ENCODE measurements around the gene CNR1.
"Not testable (repeated sequence)": the region's sequence is repeated elsewhere in the genome, so short reads cannot be mapped to it uniquely, and the experiment has no call there.

Gene CNR1

DNA sequence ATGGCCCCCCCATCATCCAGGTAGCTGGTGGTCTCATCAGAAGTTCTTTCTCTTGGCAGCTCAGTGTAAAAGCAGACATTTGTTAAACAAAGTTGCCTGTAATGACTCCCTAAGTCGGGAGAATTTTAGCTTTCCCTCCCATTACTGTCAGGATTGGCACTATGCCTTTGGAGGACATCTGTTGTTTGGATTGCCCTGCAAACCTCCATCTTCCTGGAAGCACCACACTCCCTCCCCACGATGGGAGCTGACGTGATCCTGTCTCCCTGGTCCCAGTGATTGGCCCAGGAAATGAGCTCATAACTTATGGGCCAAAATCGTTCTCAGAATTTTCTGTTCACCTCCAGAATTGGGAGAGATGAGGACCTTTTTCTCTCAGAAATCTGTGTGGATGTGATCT lies 42.6 kb upstream of the CNR1 start:
- Histone ChIP-seq H3K36me3 (ENCODE audit: insufficient read depth, low read length) (no peaks in the 10 kb centered on the region), H3K4me1 (ENCODE audit: insufficient read depth, low read length, severe bottlenecking) (no peaks in the 10 kb centered on the region), H4K20me1 (ENCODE audit: insufficient read depth, low read length) (no peaks in the 10 kb centered on the region), H3K27me3 (ENCODE audit: insufficient read depth, low read length) (no peaks in the 10 kb centered on the region), H3K79me2 (ENCODE audit: insufficient read depth, low read length) (no peaks in the 10 kb centered on the region), H3K9me2 (ENCODE audit: low read depth, low read length) (no peaks in the 10 kb centered on the region), H3K4me2 (ENCODE audit: low read length) (no peak overlapping the region), H3F3A (ENCODE audit: insufficient read depth, low read length) (no peaks in the 10 kb centered on the region), H2AFZ (ENCODE audit: low read length) (no peak overlapping the region), H3K27ac (ENCODE audit: low read depth, low read length, poor library complexity, severe bottlenecking) (no peak overlapping the region), H3K9ac (ENCODE audit: low read length) (no peak overlapping the region), H3K9me3 (ENCODE audit: low read length) (no peaks in the 10 kb centered on the region), H3K4me3 (ENCODE audit: low read depth, low read length, poor library complexity, severe bottlenecking) (no peak overlapping the region)
- TF ChIP-seq EZH2 (IDR thresholded peaks at IDR 0.05; ENCODE audit: borderline replicate concordance, low read length): no peak
- TF ChIP-seq, protein P1, sequence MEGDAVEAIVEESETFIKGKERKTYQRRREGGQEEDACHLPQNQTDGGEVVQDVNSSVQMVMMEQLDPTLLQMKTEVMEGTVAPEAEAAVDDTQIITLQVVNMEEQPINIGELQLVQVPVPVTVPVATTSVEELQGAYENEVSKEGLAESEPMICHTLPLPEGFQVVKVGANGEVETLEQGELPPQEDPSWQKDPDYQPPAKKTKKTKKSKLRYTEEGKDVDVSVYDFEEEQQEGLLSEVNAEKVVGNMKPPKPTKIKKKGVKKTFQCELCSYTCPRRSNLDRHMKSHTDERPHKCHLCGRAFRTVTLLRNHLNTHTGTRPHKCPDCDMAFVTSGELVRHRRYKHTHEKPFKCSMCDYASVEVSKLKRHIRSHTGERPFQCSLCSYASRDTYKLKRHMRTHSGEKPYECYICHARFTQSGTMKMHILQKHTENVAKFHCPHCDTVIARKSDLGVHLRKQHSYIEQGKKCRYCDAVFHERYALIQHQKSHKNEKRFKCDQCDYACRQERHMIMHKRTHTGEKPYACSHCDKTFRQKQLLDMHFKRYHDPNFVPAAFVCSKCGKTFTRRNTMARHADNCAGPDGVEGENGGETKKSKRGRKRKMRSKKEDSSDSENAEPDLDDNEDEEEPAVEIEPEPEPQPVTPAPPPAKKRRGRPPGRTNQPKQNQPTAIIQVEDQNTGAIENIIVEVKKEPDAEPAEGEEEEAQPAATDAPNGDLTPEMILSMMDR (IDR thresholded peaks at IDR 0.05; ENCODE audit: low read length): no peak

DNA sequence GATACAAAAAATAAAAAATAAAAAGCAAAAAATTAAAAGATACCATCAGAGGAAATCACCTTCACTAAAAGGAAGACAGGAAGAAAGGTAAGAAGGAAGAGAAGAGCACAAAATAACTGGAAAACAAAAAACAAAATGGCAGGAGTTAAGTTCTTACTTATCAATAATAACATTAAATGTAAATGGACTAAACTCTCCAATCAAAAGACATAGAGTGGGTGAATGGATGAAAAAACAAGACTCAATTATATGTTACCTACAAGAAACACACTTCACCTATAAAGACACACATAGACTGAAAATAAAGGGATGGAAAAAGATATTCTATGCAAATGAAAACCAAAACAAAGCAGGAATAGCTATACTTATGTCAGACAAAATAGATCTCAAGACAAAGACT lies 35.6 kb upstream of the CNR1 start:
- not testable (repeated sequence) for H3K9me3 ChIP-seq (ENCODE audit: low read length); H3K4me1 ChIP-seq (ENCODE audit: insufficient read depth, low read length, severe bottlenecking); H3K9ac ChIP-seq (ENCODE audit: low read length); H3K36me3 ChIP-seq (ENCODE audit: insufficient read depth, low read length); H2AFZ ChIP-seq (ENCODE audit: low read length); H3K27ac ChIP-seq (ENCODE audit: low read depth, low read length, poor library complexity, severe bottlenecking); H3K4me2 ChIP-seq (ENCODE audit: low read length); H3K27me3 ChIP-seq (ENCODE audit: insufficient read depth, low read length); H3K79me2 ChIP-seq (ENCODE audit: insufficient read depth, low read length); H3K9me2 ChIP-seq (ENCODE audit: low read depth, low read length); H3K4me3 ChIP-seq (ENCODE audit: low read depth, low read length, poor library complexity, severe bottlenecking); H3F3A ChIP-seq (ENCODE audit: insufficient read depth, low read length); H4K20me1 ChIP-seq (ENCODE audit: insufficient read depth, low read length)

DNA sequence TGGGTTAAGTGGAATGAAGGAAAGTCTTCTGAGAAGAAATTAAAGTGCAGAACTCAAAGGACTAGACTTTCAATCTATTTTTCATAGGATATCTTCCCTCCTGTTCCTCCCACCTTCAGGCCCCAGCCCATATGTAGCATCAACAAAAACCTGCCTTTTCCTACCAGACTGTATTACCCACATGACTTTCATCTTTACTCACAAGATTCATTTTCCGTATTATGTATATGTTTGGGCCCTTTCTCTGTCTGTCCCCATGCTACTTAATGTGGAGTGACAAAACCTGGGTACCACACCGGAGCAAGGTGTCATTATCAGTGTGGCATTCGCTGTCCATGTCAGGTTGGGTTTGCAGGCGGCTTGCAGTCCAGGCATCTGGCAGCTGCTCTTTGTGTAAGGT lies 18.8 kb upstream of the CNR1 start:
- Histone ChIP-seq H3K27me3 (ENCODE audit: insufficient read depth, low read length) (no peaks in the 10 kb centered on the region), H3K9me3 (ENCODE audit: low read length) (peaks cover 2% of the 10 kb centered on the region; the same call in 1 of the 2 replicates), H3K9ac (ENCODE audit: low read length) (no peak overlapping the region), H3K79me2 (ENCODE audit: insufficient read depth, low read length) (no peaks in the 10 kb centered on the region), H3K4me2 (ENCODE audit: low read length) (no peak overlapping the region), H3K27ac (ENCODE audit: low read depth, low read length, poor library complexity, severe bottlenecking) (no peak overlapping the region), H3K4me3 (ENCODE audit: low read depth, low read length, poor library complexity, severe bottlenecking) (no peak overlapping the region), H2AFZ (ENCODE audit: low read length) (no peak overlapping the region), H4K20me1 (ENCODE audit: insufficient read depth, low read length) (no peaks in the 10 kb centered on the region), H3K9me2 (ENCODE audit: low read depth, low read length) (no peaks in the 10 kb centered on the region), H3K36me3 (ENCODE audit: insufficient read depth, low read length) (no peaks in the 10 kb centered on the region), H3F3A (ENCODE audit: insufficient read depth, low read length) (no peaks in the 10 kb centered on the region), H3K4me1 (ENCODE audit: insufficient read depth, low read length, severe bottlenecking) (peaks cover 7% of the 10 kb centered on the region)
- TF ChIP-seq EZH2 (IDR thresholded peaks at IDR 0.05; ENCODE audit: borderline replicate concordance, low read length): no peak
- TF ChIP-seq, protein P1 (IDR thresholded peaks at IDR 0.05; ENCODE audit: low read length): no peak

GRCh38 chr6:88183471-88183870 lies 17.3 kb upstream of the CNR1 start:
- Histone ChIP-seq H3K79me2 (ENCODE audit: insufficient read depth, low read length) (0 out of 2 replicates have a peak, but pooled peaks cover 2% of the 10 kb centered on the region), H3K4me2 (ENCODE audit: low read length) (no peak overlapping the region), H3K4me1 (ENCODE audit: insufficient read depth, low read length, severe bottlenecking) (peaks cover 22% of the 10 kb centered on the region), H3K27ac (ENCODE audit: low read depth, low read length, poor library complexity, severe bottlenecking) (no peak overlapping the region), H3K9me2 (ENCODE audit: low read depth, low read length) (no peaks in the 10 kb centered on the region), H3K27me3 (ENCODE audit: insufficient read depth, low read length) (no peaks in the 10 kb centered on the region), H3K4me3 (ENCODE audit: low read depth, low read length, poor library complexity, severe bottlenecking) (no peak overlapping the region), H3F3A (ENCODE audit: insufficient read depth, low read length) (no peaks in the 10 kb centered on the region), H4K20me1 (ENCODE audit: insufficient read depth, low read length) (no peaks in the 10 kb centered on the region), H3K36me3 (ENCODE audit: insufficient read depth, low read length) (no peaks in the 10 kb centered on the region), H3K9me3 (ENCODE audit: low read length) (0 out of 2 replicates have a peak, but pooled peaks cover 2% of the 10 kb centered on the region), H2AFZ (ENCODE audit: low read length) (no peak overlapping the region), H3K9ac (ENCODE audit: low read length) (no peak overlapping the region)
- TF ChIP-seq EZH2 (IDR thresholded peaks at IDR 0.05; ENCODE audit: borderline replicate concordance, low read length): no peak
- TF ChIP-seq, protein P1 (IDR thresholded peaks at IDR 0.05; ENCODE audit: low read length): no peak

Measured in OCI-LY1 (cell line).